ENCODE results near the gene QARS1. TPM values are rescaled to one million over a fixed set of nuclear protein-coding genes. Genes with fewer than 3 reads are reported as not detected.
A peak's percentile ranks its signal among the peaks of the same experiment; 100 is the strongest.

The QARS1 gene
- polyA plus RNA-seq, 1 of the 3 experiments (the other 2 are of a cell fraction): 311 TPM

DNA sequence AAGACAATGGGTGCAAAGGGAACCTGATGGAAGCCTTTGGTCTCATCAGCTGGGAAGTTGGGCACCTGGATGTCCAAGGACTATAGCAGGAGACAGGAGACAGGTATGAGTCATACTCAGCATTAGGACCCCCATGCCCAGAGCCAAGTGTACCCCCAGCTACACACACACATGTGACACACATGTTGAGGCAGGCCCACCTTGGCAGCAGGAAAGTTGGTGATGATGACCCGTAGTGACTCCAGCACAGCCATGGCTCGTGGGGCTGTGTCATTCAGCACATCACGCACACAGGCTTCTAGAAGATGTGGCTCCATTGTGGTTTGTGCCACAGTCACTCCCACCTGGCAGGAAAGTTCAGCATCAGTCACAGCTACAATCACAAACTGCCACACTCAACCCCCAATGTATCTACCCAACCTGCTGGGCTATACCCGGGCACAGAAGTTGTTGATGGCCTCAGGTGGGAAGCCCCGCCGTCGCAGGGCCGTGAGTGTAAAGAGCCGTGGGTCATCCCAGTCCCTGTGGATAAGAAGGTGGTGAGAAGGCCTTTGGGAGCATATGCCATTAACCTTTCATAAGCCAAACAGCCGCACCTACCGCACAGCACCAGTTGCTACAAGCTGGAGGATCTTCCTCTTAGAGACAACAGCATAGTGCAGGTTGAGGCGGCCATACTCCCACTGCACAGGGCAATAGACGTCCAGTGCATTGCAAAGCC is 5.5 kb downstream of the QARS1 start:
- H2AFZ ChIP-seq (ENCODE audit: low read depth): no peak overlapping the region
- no peaks in the 10 kb centered on the region for H3K27me3 ChIP-seq (ENCODE audit: insufficient read depth)
- DNase-seq: no peak
- peaks cover 25 to 53% of the 10 kb centered on the region in 2 experiments for H3K36me3 ChIP-seq (replicated peaks in 1 of 2; ENCODE audit: control insufficient read depth in 1 of 2, insufficient read depth in 2 of 2, low read length in 1 of 2)
- ChIA-PET CTCF (interaction anchor here (0.6 to 1.3 kb wide), 4 partner anchors 33 to 234 kb away, joined by 3 to 4 read pairs (median 3); partner anchors contain the start of genes KLHDC8B and LAMB2), POLR2A (interaction anchor here (0.6 kb wide), 1 partner anchor 101 kb away, joined by 3 read pairs; no protein-coding TSS in a partner anchor)
- H3K9me2 ChIP-seq: no peaks in the 10 kb centered on the region
- no peak overlapping the region for H3K4me3 ChIP-seq (ENCODE audit: low read depth in 2 of 2, low read length in 1 of 2)
- H3K4me1 ChIP-seq (ENCODE audit: control insufficient read depth in 1 of 2, insufficient read depth in 2 of 2, low read depth in 1 of 2, low read length in 1 of 2): peaks cover 10 to 36% of the 10 kb centered on the region in 2 experiments; a peak in 2 of 4 replicates
- no peaks in the 10 kb centered on the region for H4K20me1 ChIP-seq (ENCODE audit: insufficient read depth)
- no peak overlapping the region for H3K9ac ChIP-seq
- 91% methylated on average over 5 of the region's 13 CpGs for WGBS (ENCODE audit: low lambda C conversion rate)
- H3K4me2 ChIP-seq: no peak overlapping the region
- H3K79me2 ChIP-seq (ENCODE audit: insufficient read depth): peaks cover 18% of the 10 kb centered on the region
- peaks cover 25% of the 10 kb centered on the region for H3F3A ChIP-seq (replicated peaks; ENCODE audit: insufficient read depth)
- TF ChIP-seq FOXM1 (IDR thresholded peaks at IDR 0.05; ENCODE audit: low read depth) (no peak), RAD21 (IDR thresholded peaks at IDR 0.05; ENCODE audit: low read length) (no peak), EP300 (IDR thresholded peaks at IDR 0.05; ENCODE audit: borderline replicate concordance in 1 of 2, low read depth in 1 of 2, low read length in 1 of 2) (no peak), TEAD4 (IDR thresholded peaks at IDR 0.05; ENCODE audit: borderline replicate concordance, insufficient read depth) (no peak), JUND (IDR thresholded peaks at IDR 0.05) (no peak), MXI1 (IDR thresholded peaks at IDR 0.05; ENCODE audit: low read depth, low read length) (no peak), FOXJ3 (CRISPR knock-in tag; IDR thresholded peaks at IDR 0.05) (no peak), GATA2 (CRISPR knock-in tag; IDR thresholded peaks at IDR 0.05) (no peak)
- TF ChIP-seq, protein P1, sequence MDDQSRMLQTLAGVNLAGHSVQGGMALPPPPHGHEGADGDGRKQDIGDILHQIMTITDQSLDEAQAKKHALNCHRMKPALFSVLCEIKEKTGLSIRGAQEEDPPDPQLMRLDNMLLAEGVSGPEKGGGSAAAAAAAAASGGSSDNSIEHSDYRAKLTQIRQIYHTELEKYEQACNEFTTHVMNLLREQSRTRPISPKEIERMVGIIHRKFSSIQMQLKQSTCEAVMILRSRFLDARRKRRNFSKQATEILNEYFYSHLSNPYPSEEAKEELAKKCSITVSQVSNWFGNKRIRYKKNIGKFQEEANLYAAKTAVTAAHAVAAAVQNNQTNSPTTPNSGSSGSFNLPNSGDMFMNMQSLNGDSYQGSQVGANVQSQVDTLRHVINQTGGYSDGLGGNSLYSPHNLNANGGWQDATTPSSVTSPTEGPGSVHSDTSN (IDR thresholded peaks at IDR 0.05): no peak
- TF ChIP-seq, protein P2, sequence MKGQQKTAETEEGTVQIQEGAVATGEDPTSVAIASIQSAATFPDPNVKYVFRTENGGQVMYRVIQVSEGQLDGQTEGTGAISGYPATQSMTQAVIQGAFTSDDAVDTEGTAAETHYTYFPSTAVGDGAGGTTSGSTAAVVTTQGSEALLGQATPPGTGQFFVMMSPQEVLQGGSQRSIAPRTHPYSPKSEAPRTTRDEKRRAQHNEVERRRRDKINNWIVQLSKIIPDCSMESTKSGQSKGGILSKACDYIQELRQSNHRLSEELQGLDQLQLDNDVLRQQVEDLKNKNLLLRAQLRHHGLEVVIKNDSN (IDR thresholded peaks at IDR 0.05; ENCODE audit: borderline replicate concordance, low read depth): no peak
- TF ChIP-seq, protein P3, sequence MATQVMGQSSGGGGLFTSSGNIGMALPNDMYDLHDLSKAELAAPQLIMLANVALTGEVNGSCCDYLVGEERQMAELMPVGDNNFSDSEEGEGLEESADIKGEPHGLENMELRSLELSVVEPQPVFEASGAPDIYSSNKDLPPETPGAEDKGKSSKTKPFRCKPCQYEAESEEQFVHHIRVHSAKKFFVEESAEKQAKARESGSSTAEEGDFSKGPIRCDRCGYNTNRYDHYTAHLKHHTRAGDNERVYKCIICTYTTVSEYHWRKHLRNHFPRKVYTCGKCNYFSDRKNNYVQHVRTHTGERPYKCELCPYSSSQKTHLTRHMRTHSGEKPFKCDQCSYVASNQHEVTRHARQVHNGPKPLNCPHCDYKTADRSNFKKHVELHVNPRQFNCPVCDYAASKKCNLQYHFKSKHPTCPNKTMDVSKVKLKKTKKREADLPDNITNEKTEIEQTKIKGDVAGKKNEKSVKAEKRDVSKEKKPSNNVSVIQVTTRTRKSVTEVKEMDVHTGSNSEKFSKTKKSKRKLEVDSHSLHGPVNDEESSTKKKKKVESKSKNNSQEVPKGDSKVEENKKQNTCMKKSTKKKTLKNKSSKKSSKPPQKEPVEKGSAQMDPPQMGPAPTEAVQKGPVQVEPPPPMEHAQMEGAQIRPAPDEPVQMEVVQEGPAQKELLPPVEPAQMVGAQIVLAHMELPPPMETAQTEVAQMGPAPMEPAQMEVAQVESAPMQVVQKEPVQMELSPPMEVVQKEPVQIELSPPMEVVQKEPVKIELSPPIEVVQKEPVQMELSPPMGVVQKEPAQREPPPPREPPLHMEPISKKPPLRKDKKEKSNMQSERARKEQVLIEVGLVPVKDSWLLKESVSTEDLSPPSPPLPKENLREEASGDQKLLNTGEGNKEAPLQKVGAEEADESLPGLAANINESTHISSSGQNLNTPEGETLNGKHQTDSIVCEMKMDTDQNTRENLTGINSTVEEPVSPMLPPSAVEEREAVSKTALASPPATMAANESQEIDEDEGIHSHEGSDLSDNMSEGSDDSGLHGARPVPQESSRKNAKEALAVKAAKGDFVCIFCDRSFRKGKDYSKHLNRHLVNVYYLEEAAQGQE (IDR thresholded peaks at IDR 0.05; ENCODE audit: low read depth, low read length): no peak
- TF ChIP-seq, protein P4, sequence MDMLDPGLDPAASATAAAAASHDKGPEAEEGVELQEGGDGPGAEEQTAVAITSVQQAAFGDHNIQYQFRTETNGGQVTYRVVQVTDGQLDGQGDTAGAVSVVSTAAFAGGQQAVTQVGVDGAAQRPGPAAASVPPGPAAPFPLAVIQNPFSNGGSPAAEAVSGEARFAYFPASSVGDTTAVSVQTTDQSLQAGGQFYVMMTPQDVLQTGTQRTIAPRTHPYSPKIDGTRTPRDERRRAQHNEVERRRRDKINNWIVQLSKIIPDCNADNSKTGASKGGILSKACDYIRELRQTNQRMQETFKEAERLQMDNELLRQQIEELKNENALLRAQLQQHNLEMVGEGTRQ (IDR thresholded peaks at IDR 0.05; ENCODE audit: borderline replicate concordance, low read depth, low read length): no peak
- peak overlapping the region in 1 of 2 experiments; percentile 86; a peak in 2 of 4 replicates for H3K27ac ChIP-seq (ENCODE audit: low read depth in 2 of 2, low read length in 1 of 2)
- H3K9me3 ChIP-seq: no peaks in the 10 kb centered on the region

Measured in SK-N-SH (cell line).